Measurements from ENCODE around the gene FUS. TPM values are rescaled to one million over a fixed set of nuclear protein-coding genes. Genes with fewer than 3 reads are reported as not detected.
"Not testable (repeated sequence)": the region's sequence is repeated elsewhere in the genome, so short reads cannot be mapped to it uniquely, and the experiment has no call there.

The FUS gene
- total RNA-seq, 1 experiment from 2014 or later = 770 TPM

DNA sequence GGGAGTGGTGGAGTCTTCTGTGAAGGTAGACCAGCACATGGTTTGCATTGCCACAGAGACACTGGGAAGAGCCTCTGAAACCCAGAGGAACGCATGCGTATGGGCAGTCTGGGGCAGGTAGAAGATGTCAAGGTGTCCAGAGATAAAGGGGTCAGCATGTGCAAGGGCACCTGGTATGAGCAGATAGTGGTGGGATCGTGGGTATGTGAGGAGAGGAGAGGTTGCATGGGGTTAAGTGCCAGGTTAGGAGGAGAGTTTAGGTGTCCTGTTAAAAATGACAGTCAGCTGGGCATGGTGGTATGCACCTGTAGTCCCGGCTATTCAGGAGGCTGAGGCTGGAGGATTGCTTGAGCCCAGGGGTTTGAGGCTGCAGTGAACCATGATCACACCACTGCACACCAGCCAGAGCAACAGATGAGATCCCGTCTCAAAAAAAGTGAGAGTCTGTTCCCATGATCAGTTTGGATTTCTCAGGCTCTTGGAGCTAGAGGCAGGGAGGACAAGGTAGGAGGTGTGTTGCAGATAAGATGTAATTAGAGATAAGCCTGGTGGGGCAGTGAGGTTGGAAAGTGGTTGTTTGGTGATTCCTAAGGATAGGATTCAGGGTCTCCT lies 19.6 kb downstream of the FUS start:
- DNase-seq (ENCODE audit: low spot score) (no peak), ATAC-seq (no peak)
- Mint-ChIP-seq H3K4me1 (peaks cover 23% of the 10 kb centered on the region), H3K36me3 (peaks cover 27% of the 10 kb centered on the region), H3K27me3 (ENCODE audit: low read depth) (peaks cover 14% of the 10 kb centered on the region), H3K4me3 (no peak overlapping the region), H3K9me3 (no peaks in the 10 kb centered on the region), H3K27ac (peak overlapping the region; percentile 46)
- ChIA-PET CTCF (interaction anchor here (1.7 kb wide), 2 partner anchors 57 to 134 kb away, joined by 6 to 7 read pairs; no protein-coding TSS in a partner anchor), POLR2A (interaction anchor here (1.4 to 2.3 kb wide), 2 partner anchors 15 to 19 kb away, joined by 6 to 11 read pairs; partner anchors contain the start of gene FUS)
- TF ChIP-seq PRRX2 (CRISPR knock-in tag; IDR thresholded peaks at IDR 0.05) (peak; percentile 83; the same call in 1 of the 2 replicates), ZNF671 (CRISPR knock-in tag; IDR thresholded peaks at IDR 0.05) (0 out of 2 replicates have a peak, but pooled peaks have one; percentile 14), ZNF416 (CRISPR knock-in tag; IDR thresholded peaks at IDR 0.05) (peak; percentile 83; the same call in 1 of the 2 replicates)
- TF ChIP-seq, protein P1, sequence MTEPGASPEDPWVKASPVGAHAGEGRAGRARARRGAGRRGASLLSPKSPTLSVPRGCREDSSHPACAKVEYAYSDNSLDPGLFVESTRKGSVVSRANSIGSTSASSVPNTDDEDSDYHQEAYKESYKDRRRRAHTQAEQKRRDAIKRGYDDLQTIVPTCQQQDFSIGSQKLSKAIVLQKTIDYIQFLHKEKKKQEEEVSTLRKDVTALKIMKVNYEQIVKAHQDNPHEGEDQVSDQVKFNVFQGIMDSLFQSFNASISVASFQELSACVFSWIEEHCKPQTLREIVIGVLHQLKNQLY (CRISPR knock-in tag; IDR thresholded peaks at IDR 0.05) = no peak
- TF ChIP-seq, protein P2, sequence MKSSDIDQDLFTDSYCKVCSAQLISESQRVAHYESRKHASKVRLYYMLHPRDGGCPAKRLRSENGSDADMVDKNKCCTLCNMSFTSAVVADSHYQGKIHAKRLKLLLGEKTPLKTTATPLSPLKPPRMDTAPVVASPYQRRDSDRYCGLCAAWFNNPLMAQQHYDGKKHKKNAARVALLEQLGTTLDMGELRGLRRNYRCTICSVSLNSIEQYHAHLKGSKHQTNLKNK (CRISPR knock-in tag; IDR thresholded peaks at IDR 0.05) = no peak
- TF ChIP-seq, protein P3, sequence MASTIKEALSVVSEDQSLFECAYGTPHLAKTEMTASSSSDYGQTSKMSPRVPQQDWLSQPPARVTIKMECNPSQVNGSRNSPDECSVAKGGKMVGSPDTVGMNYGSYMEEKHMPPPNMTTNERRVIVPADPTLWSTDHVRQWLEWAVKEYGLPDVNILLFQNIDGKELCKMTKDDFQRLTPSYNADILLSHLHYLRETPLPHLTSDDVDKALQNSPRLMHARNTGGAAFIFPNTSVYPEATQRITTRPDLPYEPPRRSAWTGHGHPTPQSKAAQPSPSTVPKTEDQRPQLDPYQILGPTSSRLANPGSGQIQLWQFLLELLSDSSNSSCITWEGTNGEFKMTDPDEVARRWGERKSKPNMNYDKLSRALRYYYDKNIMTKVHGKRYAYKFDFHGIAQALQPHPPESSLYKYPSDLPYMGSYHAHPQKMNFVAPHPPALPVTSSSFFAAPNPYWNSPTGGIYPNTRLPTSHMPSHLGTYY (CRISPR knock-in tag; IDR thresholded peaks at IDR 0.05) = peak; percentile 25; the same call in 1 of the 2 replicates

DNA sequence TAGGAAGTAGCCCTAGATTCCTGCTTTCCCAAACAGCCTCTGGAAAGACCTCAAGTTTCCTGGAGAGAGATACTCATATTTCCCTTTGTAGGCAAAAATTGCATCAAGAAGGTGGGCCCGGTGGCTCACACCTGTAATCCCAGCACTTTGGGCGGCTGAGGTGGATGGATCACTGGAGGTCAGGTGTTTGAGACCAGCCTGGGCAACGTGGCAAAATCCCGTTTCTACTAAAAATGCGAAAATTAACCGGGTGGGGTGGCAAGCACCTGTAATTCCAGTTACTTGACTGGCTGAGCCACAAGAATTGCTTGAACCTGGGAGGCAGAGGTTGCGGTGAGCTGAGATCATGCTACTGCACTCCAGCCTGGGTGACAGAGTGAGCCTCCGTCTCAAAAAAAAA lies 20.2 kb downstream of the FUS start:
- ATAC-seq; H3K4me3 Mint-ChIP-seq; DNase-seq (ENCODE audit: low spot score); H3K9me3 Mint-ChIP-seq: not testable (repeated sequence)
- CTCF ChIA-PET = interaction anchor here (3.1 to 4.1 kb wide), 2 partner anchors 14 to 183 kb away, joined by 23 to 31 read pairs; partner anchors contain the start of gene TRIM72
- H3K27ac Mint-ChIP-seq = peak overlapping the region; percentile 46
- H3K4me1 Mint-ChIP-seq = peaks cover 23% of the 10 kb centered on the region
- peaks cover 22% of the 10 kb centered on the region for H3K36me3 Mint-ChIP-seq
- H3K27me3 Mint-ChIP-seq (ENCODE audit: low read depth) = peaks cover 14% of the 10 kb centered on the region
- POLR2A ChIA-PET = interaction anchor here (0.7 to 1.8 kb wide), 3 partner anchors 15 to 525 kb away, joined by 4 to 11 read pairs (median 7); partner anchors contain the start of gene FUS

DNA sequence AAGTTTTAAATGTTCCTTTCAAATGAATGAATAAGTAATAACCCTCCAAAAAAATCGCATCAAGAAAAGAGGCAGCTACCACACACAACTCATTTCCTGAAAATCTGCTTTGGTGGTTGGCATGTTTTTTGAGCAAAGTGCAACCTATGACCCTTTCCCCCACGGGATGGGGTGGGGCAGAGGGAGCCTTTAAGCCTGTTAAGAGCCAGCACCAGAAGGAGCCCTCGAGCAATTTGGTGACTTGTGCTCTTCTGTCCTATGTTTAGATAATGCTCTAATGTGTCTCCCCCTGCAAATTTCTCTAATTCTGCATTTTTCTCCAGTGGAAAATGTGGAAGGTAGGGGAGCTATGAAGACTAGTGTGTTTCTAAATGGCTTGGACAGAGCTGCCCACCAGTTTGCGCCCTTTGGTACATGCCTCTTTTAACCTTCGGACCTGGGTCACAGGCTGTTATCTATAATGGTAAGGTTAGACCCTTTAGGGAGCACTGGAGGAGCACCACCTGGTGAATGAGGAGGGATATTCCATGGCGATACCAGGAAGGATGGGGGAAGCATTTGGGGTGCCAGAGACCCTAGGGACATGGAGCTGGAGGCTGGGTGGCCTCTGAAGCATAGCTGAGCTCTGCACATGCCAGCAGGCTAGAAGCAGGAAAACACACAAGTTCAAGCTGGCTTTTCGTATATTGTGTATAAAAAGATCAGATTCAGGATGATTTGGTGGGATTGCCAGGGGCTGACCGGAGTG lies 21.1 kb downstream of the FUS start:
- Mint-ChIP-seq H3K4me3 (peak overlapping the region; percentile 83), H3K4me1 (peaks cover 23% of the 10 kb centered on the region), H3K9me3 (no peaks in the 10 kb centered on the region), H3K27me3 (ENCODE audit: low read depth) (peaks cover 20% of the 10 kb centered on the region), H3K27ac (no peak overlapping the region; the same call in 1 of the 2 replicates), H3K36me3 (peaks cover 13% of the 10 kb centered on the region)
- TF ChIP-seq ZNF219 (CRISPR knock-in tag; IDR thresholded peaks at IDR 0.05; ENCODE audit: borderline replicate concordance) (no peak), NR3C1 (CRISPR knock-in tag; conservative IDR thresholded peaks at IDR 0.05; ENCODE audit: low read depth) (no peak), ZNF423 (CRISPR knock-in tag; IDR thresholded peaks at IDR 0.05) (no peak), ZNF263 (CRISPR knock-in tag; IDR thresholded peaks at IDR 0.05; ENCODE audit: low read depth) (peak; percentile 90), SMAD4 (CRISPR knock-in tag; IDR thresholded peaks at IDR 0.05) (no peak), FOXP1 (CRISPR knock-in tag; IDR thresholded peaks at IDR 0.05; ENCODE audit: borderline replicate concordance) (no peak)
- DNase-seq (ENCODE audit: low spot score) (no peak), ATAC-seq (no peak)
- ChIA-PET POLR2A (interaction anchor here (0.5 to 2.8 kb wide), 11 partner anchors 13 to 526 kb away, joined by 4 to 11 read pairs (median 6); partner anchors contain the start of genes FUS, KAT8 and TRIM72), CTCF (interaction anchor here (0.7 to 4.1 kb wide), 11 partner anchors 9 to 247 kb away, joined by 3 to 31 read pairs (median 6); partner anchors contain the start of genes HSD3B7, KAT8, PYDC1 and TRIM72)
